HepG2 (cell line): ENCODE results near the gene TSEN54. TPM values are rescaled to one million over a fixed set of nuclear protein-coding genes. Genes with fewer than 3 reads are reported as not detected.

Experiments
- ARHGAP35 ChIP-seq: sonication (generic); formaldehyde crosslinking; IDR thresholded peaks from 2 replicates; pipeline ENCODE4 v1.9.0; 2022; ENCODE audit warnings: mild to moderate bottlenecking, inconsistent platforms, moderate library complexity, missing genetic modification reagents, borderline replicate concordance
- FOXJ3 ChIP-seq: sonication (generic); formaldehyde crosslinking; IDR thresholded peaks from 2 replicates; pipeline ENCODE4 v1.4.0; 2020; ENCODE audit warnings: missing genetic modification reagents, mild to moderate bottlenecking, borderline replicate concordance
- GTF2F1 ChIP-seq: fragments of 150-350 bp; IDR thresholded peaks from 2 replicates; pipeline ENCODE4 v1.6.1; 2014; ENCODE audit warnings: low read length
- HOXA7 ChIP-seq: sonication (generic); formaldehyde crosslinking; IDR thresholded peaks from 2 replicates; pipeline ENCODE4 v1.8.1; 2022; ENCODE audit warnings: mild to moderate bottlenecking, missing genetic modification reagents, moderate library complexity
- ISL2 ChIP-seq: sonication (generic); formaldehyde crosslinking; IDR thresholded peaks from 2 replicates; pipeline ENCODE4 v1.5.0; 2020; ENCODE audit warnings: missing genetic modification reagents
- JUN ChIP-seq: sonication (generic); formaldehyde crosslinking; IDR thresholded peaks from 2 replicates; pipeline ENCODE4 v1.4.0; 2020; ENCODE audit warnings: mild to moderate bottlenecking, missing genetic modification reagents
- KDM1A ChIP-seq: IDR thresholded peaks from 2 replicates; pipeline ENCODE4 v1.6.1; 2016; ENCODE audit warnings: missing compliant biosample characterization
- MAF1 ChIP-seq: sonication (generic); formaldehyde crosslinking; IDR thresholded peaks from 2 replicates; pipeline ENCODE4 v1.5.0; 2020; ENCODE audit warnings: missing genetic modification reagents, borderline replicate concordance
- SIX4 ChIP-seq: sonication (generic); formaldehyde crosslinking; IDR thresholded peaks from 2 replicates; pipeline ENCODE4 v1.4.0; 2020; ENCODE audit warnings: missing genetic modification reagents
- ZNF292 ChIP-seq: sonication (generic); formaldehyde crosslinking; IDR thresholded peaks from 2 replicates; pipeline ENCODE4 v1.8.1; 2022; ENCODE audit warnings: mild to moderate bottlenecking, low read depth, missing genetic modification reagents, borderline replicate concordance
- polyA plus RNA-seq, 8 experiments: library from polyadenylated mRNA; depleted of rRNA in 3 of 8; stranded (reverse) in 7 of 8; unstranded in 1 of 8; fragments of >200 nt; fragmentation: Illumina TruSeq in 4 of 8; extraction: Trizol in 4 of 8; gene quantifications; 2 replicates each; pipeline versions ENCODE4 v1.2.1 to v1.2.3, GENCODE V29; 2011 to 2016; ENCODE audit warnings: low read depth in 4 of 8, missing spikeins in 1 of 8, mixed read lengths in 1 of 8; ENCODE audit not compliant: insufficient read depth in 1 of 8
- total RNA-seq, 5 experiments: library from RNA; depleted of rRNA; stranded (reverse); fragments of >200 nt; fragmentation: Illumina TruSeq; extraction: Trizol; gene quantifications; 2 replicates each; pipeline ENCODE4 v1.2.3, GENCODE V29; 2016; ENCODE audit warnings: low read depth in 1 of 5
- TF ChIP-seq, protein P1 (sequence below): sonication (generic); formaldehyde crosslinking; IDR thresholded peaks from 2 replicates; pipeline ENCODE4 v1.4.0; 2020; ENCODE audit warnings: missing genetic modification reagents, borderline replicate concordance
- TF ChIP-seq, protein P2 (sequence below): IDR thresholded peaks from 2 replicates; pipeline ENCODE4 v1.6.1; 2016; ENCODE audit warnings: mild to moderate bottlenecking

The TSEN54 gene
- total and polyA plus RNA-seq, 2 of the 13 experiments (the other 11 are each of a cell fraction or from before 2014, with no cell fraction given): 62.9 to 63.3 TPM

DNA sequence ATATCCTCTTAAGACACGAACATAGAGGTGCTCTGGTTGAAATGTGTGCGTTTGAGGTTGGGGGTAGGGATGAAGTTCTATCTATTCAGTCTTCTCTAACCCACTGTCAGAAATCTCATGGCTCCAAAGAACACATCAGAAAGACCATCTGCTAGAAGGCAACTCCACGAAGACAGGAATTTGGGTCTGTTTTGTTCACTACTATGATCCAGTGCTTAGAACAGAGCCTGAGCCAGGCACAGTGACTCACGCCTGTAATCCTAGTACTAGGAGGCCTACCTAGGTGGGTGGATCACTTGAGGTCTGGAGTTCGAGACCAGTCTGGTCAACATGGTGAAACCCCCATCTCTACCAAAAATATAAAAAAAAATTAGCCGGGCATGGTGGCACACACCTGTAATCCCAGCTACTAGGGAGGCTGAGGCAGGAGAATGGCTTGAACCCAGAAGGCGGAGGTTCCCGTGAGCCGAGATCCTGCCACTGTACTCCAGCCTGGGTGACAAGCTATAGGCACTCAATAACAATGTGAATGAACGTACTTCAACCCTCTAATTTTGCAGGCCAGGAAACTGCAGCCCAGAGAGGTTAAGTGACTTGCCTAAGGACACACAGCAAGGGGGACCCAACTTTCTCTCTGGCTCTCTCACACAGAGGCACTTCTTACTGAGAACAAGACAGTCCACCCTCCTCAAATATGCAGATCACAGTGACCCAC is 3.2 kb upstream of the TSEN54 start (continued):
- TF ChIP-seq, protein P1, sequence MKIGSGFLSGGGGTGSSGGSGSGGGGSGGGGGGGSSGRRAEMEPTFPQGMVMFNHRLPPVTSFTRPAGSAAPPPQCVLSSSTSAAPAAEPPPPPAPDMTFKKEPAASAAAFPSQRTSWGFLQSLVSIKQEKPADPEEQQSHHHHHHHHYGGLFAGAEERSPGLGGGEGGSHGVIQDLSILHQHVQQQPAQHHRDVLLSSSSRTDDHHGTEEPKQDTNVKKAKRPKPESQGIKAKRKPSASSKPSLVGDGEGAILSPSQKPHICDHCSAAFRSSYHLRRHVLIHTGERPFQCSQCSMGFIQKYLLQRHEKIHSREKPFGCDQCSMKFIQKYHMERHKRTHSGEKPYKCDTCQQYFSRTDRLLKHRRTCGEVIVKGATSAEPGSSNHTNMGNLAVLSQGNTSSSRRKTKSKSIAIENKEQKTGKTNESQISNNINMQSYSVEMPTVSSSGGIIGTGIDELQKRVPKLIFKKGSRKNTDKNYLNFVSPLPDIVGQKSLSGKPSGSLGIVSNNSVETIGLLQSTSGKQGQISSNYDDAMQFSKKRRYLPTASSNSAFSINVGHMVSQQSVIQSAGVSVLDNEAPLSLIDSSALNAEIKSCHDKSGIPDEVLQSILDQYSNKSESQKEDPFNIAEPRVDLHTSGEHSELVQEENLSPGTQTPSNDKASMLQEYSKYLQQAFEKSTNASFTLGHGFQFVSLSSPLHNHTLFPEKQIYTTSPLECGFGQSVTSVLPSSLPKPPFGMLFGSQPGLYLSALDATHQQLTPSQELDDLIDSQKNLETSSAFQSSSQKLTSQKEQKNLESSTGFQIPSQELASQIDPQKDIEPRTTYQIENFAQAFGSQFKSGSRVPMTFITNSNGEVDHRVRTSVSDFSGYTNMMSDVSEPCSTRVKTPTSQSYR: no peak
- TF ChIP-seq ZNF292 (CRISPR knock-in tag) (no peak), ISL2 (no peak), ARHGAP35 (CRISPR knock-in tag) (no peak), FOXJ3 (CRISPR knock-in tag) (no peak), SIX4 (no peak), HOXA7 (CRISPR knock-in tag) (no peak), MAF1 (no peak), KDM1A (0 out of 2 replicates have a peak, but pooled peaks have one; percentile 48), JUN (CRISPR knock-in tag) (no peak), GTF2F1 (no peak)
- TF ChIP-seq, protein P2, sequence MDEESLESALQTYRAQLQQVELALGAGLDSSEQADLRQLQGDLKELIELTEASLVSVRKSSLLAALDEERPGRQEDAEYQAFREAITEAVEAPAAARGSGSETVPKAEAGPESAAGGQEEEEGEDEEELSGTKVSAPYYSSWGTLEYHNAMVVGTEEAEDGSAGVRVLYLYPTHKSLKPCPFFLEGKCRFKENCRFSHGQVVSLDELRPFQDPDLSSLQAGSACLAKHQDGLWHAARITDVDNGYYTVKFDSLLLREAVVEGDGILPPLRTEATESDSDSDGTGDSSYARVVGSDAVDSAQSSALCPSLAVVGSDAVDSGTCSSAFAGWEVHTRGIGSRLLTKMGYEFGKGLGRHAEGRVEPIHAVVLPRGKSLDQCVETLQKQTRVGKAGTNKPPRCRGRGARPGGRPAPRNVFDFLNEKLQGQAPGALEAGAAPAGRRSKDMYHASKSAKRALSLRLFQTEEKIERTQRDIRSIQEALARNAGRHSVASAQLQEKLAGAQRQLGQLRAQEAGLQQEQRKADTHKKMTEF: no peak
